ENCODE measurements around the gene LRRC57. TPM values are rescaled to one million over a fixed set of nuclear protein-coding genes. Genes with fewer than 3 reads are reported as not detected.

LRRC57 gene
- polyA plus RNA-seq, 3 donors, result 7.8 to 17.4 (median 11.2) TPM

DNA sequence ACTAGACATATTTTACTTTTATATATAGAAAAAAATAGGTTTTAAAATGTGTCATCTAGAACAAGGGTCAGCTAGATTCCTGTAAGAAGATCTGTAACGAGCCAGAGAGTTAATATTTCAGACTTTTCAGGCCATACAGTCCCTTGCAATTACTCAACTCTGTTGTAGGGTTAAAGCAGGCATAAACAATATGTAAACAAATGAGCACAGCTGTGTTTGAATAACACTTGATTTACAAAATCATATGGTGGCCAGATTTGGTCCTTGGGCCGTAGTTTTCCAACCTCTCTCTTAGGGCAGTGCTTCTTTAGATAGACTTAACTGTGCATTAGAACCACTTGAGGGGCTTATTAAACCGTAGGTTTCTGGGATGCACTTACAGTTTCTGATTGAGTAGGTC is 19.6 kb downstream of the LRRC57 start:
- no peaks in the 10 kb centered on the region for H3K4me1 ChIP-seq (ENCODE audit: control insufficient read depth in 1 of 2, insufficient read depth in 2 of 2, low read length in 2 of 2)
- no peaks in the 10 kb centered on the region for H3K79me2 ChIP-seq (ENCODE audit: insufficient read depth, low read length)
- H3K9me3 ChIP-seq (replicated peaks in 1 of 2; ENCODE audit: control insufficient read depth in 1 of 2, insufficient read depth in 1 of 2, low read length in 2 of 2), result no peaks in the 10 kb centered on the region
- H3K4me2 ChIP-seq (replicated peaks; ENCODE audit: extremely low read depth, low read length, poor library complexity, severe bottlenecking), result no peak overlapping the region
- H4K20me1 ChIP-seq (ENCODE audit: insufficient read depth, low read length), result peaks cover 23% of the 10 kb centered on the region
- H3K27me3 Mint-ChIP-seq (ENCODE audit: low read depth in 3 of 3), result no peaks in the 10 kb centered on the region
- H3K4me1 Mint-ChIP-seq, result no peaks in the 10 kb centered on the region
- H3K27me3 ChIP-seq (ENCODE audit: control insufficient read depth in 2 of 2, insufficient read depth in 2 of 2, low read length in 2 of 2), result no peaks in the 10 kb centered on the region
- intact Hi-C loops (cut with micrococcal nuclease), result no loop called here
- no peak overlapping the region for H3K4me3 ChIP-seq (replicated peaks in 1 of 3; ENCODE audit: low read depth in 2 of 3, low read length in 3 of 3)
- peaks cover 69 to 82% of the 10 kb centered on the region in 2 donors for H3K36me3 Mint-ChIP-seq
- no peak overlapping the region for H3K4me3 Mint-ChIP-seq
- DNase-seq, result no peak
- no peak overlapping the region for H3K27ac Mint-ChIP-seq
- H3K27ac ChIP-seq (ENCODE audit: low read depth in 1 of 2, low read length in 2 of 2), result no peak overlapping the region
- TF ChIP-seq, protein P1, sequence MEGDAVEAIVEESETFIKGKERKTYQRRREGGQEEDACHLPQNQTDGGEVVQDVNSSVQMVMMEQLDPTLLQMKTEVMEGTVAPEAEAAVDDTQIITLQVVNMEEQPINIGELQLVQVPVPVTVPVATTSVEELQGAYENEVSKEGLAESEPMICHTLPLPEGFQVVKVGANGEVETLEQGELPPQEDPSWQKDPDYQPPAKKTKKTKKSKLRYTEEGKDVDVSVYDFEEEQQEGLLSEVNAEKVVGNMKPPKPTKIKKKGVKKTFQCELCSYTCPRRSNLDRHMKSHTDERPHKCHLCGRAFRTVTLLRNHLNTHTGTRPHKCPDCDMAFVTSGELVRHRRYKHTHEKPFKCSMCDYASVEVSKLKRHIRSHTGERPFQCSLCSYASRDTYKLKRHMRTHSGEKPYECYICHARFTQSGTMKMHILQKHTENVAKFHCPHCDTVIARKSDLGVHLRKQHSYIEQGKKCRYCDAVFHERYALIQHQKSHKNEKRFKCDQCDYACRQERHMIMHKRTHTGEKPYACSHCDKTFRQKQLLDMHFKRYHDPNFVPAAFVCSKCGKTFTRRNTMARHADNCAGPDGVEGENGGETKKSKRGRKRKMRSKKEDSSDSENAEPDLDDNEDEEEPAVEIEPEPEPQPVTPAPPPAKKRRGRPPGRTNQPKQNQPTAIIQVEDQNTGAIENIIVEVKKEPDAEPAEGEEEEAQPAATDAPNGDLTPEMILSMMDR (IDR thresholded peaks at IDR 0.05), result no peak
- H3K9ac ChIP-seq (ENCODE audit: insufficient read depth, low read length, poor library complexity, severe bottlenecking), result no peak overlapping the region
- H2AFZ ChIP-seq (ENCODE audit: insufficient read depth, low read depth, low read length, poor library complexity, severe bottlenecking), result no peak overlapping the region
- peaks cover 72 to 93% of the 10 kb centered on the region in 2 donors for H3K36me3 ChIP-seq (replicated peaks in 1 of 2; ENCODE audit: control insufficient read depth in 1 of 2, insufficient read depth in 2 of 2, low read length in 2 of 2)
- H3K9me3 Mint-ChIP-seq, result no peaks in the 10 kb centered on the region
- WGBS (ENCODE audit: insufficient coverage), result no CpG with 5 or more reads among the region's 3 CpGs

DNA sequence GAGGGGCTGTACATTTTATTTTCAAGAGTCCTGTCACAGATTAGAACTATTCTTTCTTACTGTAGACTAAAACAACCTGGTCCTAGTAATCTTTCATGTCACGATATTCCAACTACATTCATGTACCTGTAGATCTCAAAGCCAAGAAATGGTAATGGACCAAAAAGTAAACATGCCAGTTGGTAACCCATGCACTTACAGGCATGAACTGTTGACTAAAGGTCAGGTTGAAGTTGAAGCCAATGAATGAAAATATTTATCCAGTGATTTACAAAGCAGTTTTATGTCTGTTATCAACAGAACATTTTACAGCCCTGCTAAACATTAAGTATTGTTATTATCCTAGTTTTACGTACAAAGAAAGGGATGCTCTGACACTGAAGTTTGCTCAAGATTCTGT is 25.3 kb downstream of the LRRC57 start:
- intact Hi-C loops (cut with micrococcal nuclease), result no loop called here
- Histone ChIP-seq H3K27ac (ENCODE audit: low read depth in 1 of 2, low read length in 2 of 2) (no peak overlapping the region), H3K4me1 (ENCODE audit: control insufficient read depth in 1 of 2, insufficient read depth in 2 of 2, low read length in 2 of 2) (no peaks in the 10 kb centered on the region), H3K4me3 (replicated peaks in 1 of 3; ENCODE audit: low read depth in 2 of 3, low read length in 3 of 3) (no peak overlapping the region), H3K9ac (ENCODE audit: insufficient read depth, low read length, poor library complexity, severe bottlenecking) (no peak overlapping the region), H3K79me2 (ENCODE audit: insufficient read depth, low read length) (no peaks in the 10 kb centered on the region), H3K9me3 (replicated peaks in 1 of 2; ENCODE audit: control insufficient read depth in 1 of 2, insufficient read depth in 1 of 2, low read length in 2 of 2) (no peaks in the 10 kb centered on the region), H2AFZ (ENCODE audit: insufficient read depth, low read depth, low read length, poor library complexity, severe bottlenecking) (no peak overlapping the region), H3K4me2 (replicated peaks; ENCODE audit: extremely low read depth, low read length, poor library complexity, severe bottlenecking) (no peak overlapping the region), H3K27me3 (ENCODE audit: control insufficient read depth in 2 of 2, insufficient read depth in 2 of 2, low read length in 2 of 2) (no peaks in the 10 kb centered on the region), H4K20me1 (ENCODE audit: insufficient read depth, low read length) (peaks cover 26% of the 10 kb centered on the region), H3K36me3 (replicated peaks in 1 of 2; ENCODE audit: control insufficient read depth in 1 of 2, insufficient read depth in 2 of 2, low read length in 2 of 2) (peaks cover 66 to 93% of the 10 kb centered on the region in 2 donors)
- no peaks in the 10 kb centered on the region for H3K4me1 Mint-ChIP-seq
- H3K9me3 Mint-ChIP-seq, result no peaks in the 10 kb centered on the region
- TF ChIP-seq, protein P1 (IDR thresholded peaks at IDR 0.05), result no peak
- no peaks in the 10 kb centered on the region for H3K27me3 Mint-ChIP-seq (ENCODE audit: low read depth in 3 of 3)
- WGBS (ENCODE audit: insufficient coverage), result 100% methylated on average over 1 of the region's 2 CpGs
- DNase-seq, result no peak
- no peak overlapping the region for H3K27ac Mint-ChIP-seq
- H3K36me3 Mint-ChIP-seq, result peaks cover 58 to 87% of the 10 kb centered on the region in 2 donors
- no peak overlapping the region for H3K4me3 Mint-ChIP-seq
